Liver (tissue), 9 donors: ENCODE data around the gene CLOCK. TPM values are rescaled to one million over a fixed set of nuclear protein-coding genes. Genes with fewer than 3 reads are reported as not detected.

Experiments used
- DNase-seq: peaks from one replicate; pipeline ENCODE4 v3.0.0-alpha.2; 2017; ENCODE audit warnings: low spot score
- H3K27ac ChIP-seq, 2 donors: one replicate each; pipeline ENCODE4 v1.7.0; 2013; ENCODE audit warnings: inconsistent platforms in 2 of 2, low read length in 2 of 2, control low read depth in 1 of 2, low read depth in 1 of 2, mild to moderate bottlenecking in 1 of 2
- H3K27me3 ChIP-seq, 4 donors: one replicate each; pipeline versions ENCODE4 v1.6.1 to v1.7.0; 2013; ENCODE audit warnings: low read length in 3 of 4, inconsistent platforms in 1 of 4, mild to moderate bottlenecking in 1 of 4, moderate library complexity in 1 of 4; ENCODE audit not compliant: control insufficient read depth in 4 of 4, insufficient read depth in 4 of 4
- H3K36me3 ChIP-seq, 4 donors: one replicate each; pipeline versions ENCODE4 v1.6.1 to v1.7.0; 2013; ENCODE audit warnings: low read length in 3 of 4, mild to moderate bottlenecking in 3 of 4, low read depth in 1 of 4, moderate library complexity in 1 of 4; ENCODE audit not compliant: control insufficient read depth in 4 of 4, insufficient read depth in 3 of 4
- H3K4me1 ChIP-seq, 4 donors: one replicate each; pipeline versions ENCODE4 v1.6.1 to v1.7.0; 2013; ENCODE audit warnings: low read length in 3 of 4, mild to moderate bottlenecking in 3 of 4, moderate library complexity in 1 of 4; ENCODE audit not compliant: control insufficient read depth in 4 of 4, insufficient read depth in 4 of 4
- H3K4me3 ChIP-seq, 3 donors: one replicate each; pipeline versions ENCODE4 v1.6.1 to v1.7.0; 2013; ENCODE audit warnings: low read length in 3 of 3, control low read depth in 1 of 3, low read depth in 1 of 3, mild to moderate bottlenecking in 1 of 3
- H3K9ac ChIP-seq, 2 donors: one replicate each; pipeline ENCODE4 v1.7.0; 2013; ENCODE audit warnings: low read length in 2 of 2, mild to moderate bottlenecking in 2 of 2, moderate library complexity in 2 of 2, control low read depth in 1 of 2, low read depth in 1 of 2
- H3K9me3 ChIP-seq, 4 donors: one replicate each; pipeline versions ENCODE4 v1.6.1 to v1.7.0; 2013; ENCODE audit warnings: low read length in 3 of 4; ENCODE audit not compliant: control insufficient read depth in 4 of 4
- EGR1 ChIP-seq, 2 donors: IDR thresholded peaks; 2 replicates each; pipeline ENCODE4 v1.6.1; 2016 to 2018; ENCODE audit warnings: antibody characterized with exemption in 2 of 2, low read depth in 2 of 2
- FOXA1 ChIP-seq: IDR thresholded peaks from 2 replicates; pipeline ENCODE4 v1.6.1; 2016; ENCODE audit warnings: antibody characterized with exemption
- FOXA2 ChIP-seq: IDR thresholded peaks from 2 replicates; pipeline ENCODE4 v1.6.1; 2016; ENCODE audit warnings: antibody characterized with exemption
- GABPA ChIP-seq, 2 donors: IDR thresholded peaks in 1 of 2; conservative IDR thresholded peaks in 1 of 2; 2 replicates each; pipeline ENCODE4 v1.6.1; 2016; ENCODE audit warnings: antibody characterized with exemption in 2 of 2, mild to moderate bottlenecking in 1 of 2, moderate library complexity in 1 of 2
- HNF4A ChIP-seq, 2 donors: conservative IDR thresholded peaks; 2 replicates each; pipeline ENCODE4 v1.6.1; 2016; ENCODE audit warnings: antibody characterized with exemption in 2 of 2, mild to moderate bottlenecking in 2 of 2
- HNF4G ChIP-seq: IDR thresholded peaks from 2 replicates; pipeline ENCODE4 v1.6.1; 2016; ENCODE audit warnings: antibody characterized with exemption
- JUND ChIP-seq, 2 donors: IDR thresholded peaks; 2 replicates each; pipeline ENCODE4 v1.6.1; 2016; ENCODE audit warnings: antibody characterized with exemption in 2 of 2
- MAX ChIP-seq: IDR thresholded peaks from 2 replicates; pipeline ENCODE4 v1.6.1; 2016; ENCODE audit warnings: antibody characterized with exemption
- NR2F2 ChIP-seq: IDR thresholded peaks from 2 replicates; pipeline ENCODE4 v1.6.1; 2016; ENCODE audit warnings: antibody characterized with exemption
- RAD21 ChIP-seq, 2 donors: IDR thresholded peaks; 2 replicates each; pipeline ENCODE4 v1.6.1; 2016; ENCODE audit warnings: antibody characterized with exemption in 2 of 2, mild to moderate bottlenecking in 2 of 2
- RXRA ChIP-seq, 2 donors: IDR thresholded peaks; 2 replicates each; pipeline ENCODE4 v1.6.1; 2017 to 2018; ENCODE audit warnings: antibody characterized with exemption in 2 of 2, mild to moderate bottlenecking in 1 of 2
- SP1 ChIP-seq: IDR thresholded peaks from 2 replicates; pipeline ENCODE4 v1.6.1; 2018; ENCODE audit warnings: antibody characterized with exemption, mild to moderate bottlenecking
- TAF1 ChIP-seq: conservative IDR thresholded peaks from 2 replicates; pipeline ENCODE4 v1.6.1; 2016; ENCODE audit warnings: antibody characterized with exemption, mild to moderate bottlenecking
- YY1 ChIP-seq: IDR thresholded peaks from 2 replicates; pipeline ENCODE4 v1.6.1; 2016; ENCODE audit warnings: antibody characterized with exemption, mild to moderate bottlenecking
- WGBS: extraction: QIAGEN DNeasy Blood & Tissue Kit; methylation state at CpG from one replicate; pipeline ENCODE4 v1.1.7; 2013; 5-methylcytosine and 5-hydroxymethylcytosine counted together
- polyA plus RNA-seq, 2 donors: library from polyadenylated mRNA; stranded (reverse) in 1 of 2; unstranded in 1 of 2; fragments of 200-250 nt in 1 of 2; fragments of >200 nt in 1 of 2; fragmentation: Nextera tagmentation in 1 of 2; extraction: Ambion mirVana in 1 of 2; gene quantifications; one replicate each; pipeline versions ENCODE4 v1.2.1 to v1.2.3, GENCODE V29; 2013 to 2015
- total RNA-seq, 2 donors: library from RNA; depleted of rRNA; stranded (reverse); fragments of >200 nt; gene quantifications; one replicate each; pipeline ENCODE4 v1.2.3, GENCODE V29; 2014
- TF ChIP-seq, protein P1 (sequence below): IDR thresholded peaks from 2 replicates; pipeline ENCODE4 v1.6.1; 2016; ENCODE audit warnings: antibody characterized with exemption, mild to moderate bottlenecking
- TF ChIP-seq, protein P2 (sequence below): IDR thresholded peaks from 2 replicates; pipeline ENCODE4 v1.6.1; 2016; ENCODE audit warnings: antibody characterized with exemption
- TF ChIP-seq, protein P3 (sequence below): fragments of 150-350 bp; IDR thresholded peaks from 2 replicates; pipeline ENCODE4 v1.5.1; 2017; ENCODE audit warnings: improper control_type of control experiment, low read depth, low read length; ENCODE audit not compliant: missing input control
- TF ChIP-seq, protein P4 (sequence below): IDR thresholded peaks from 2 replicates; pipeline ENCODE4 v1.6.1; 2016; ENCODE audit warnings: antibody characterized with exemption
- donor health status: healthy.
- donor health status: healthy.
- donor health status: healthy.
- donor health status: healthy.
- donor health status: healthy.

CLOCK gene
- total and polyA plus RNA-seq, 4 donors = 5.1 to 19.4 (median 6.1) TPM

DNA sequence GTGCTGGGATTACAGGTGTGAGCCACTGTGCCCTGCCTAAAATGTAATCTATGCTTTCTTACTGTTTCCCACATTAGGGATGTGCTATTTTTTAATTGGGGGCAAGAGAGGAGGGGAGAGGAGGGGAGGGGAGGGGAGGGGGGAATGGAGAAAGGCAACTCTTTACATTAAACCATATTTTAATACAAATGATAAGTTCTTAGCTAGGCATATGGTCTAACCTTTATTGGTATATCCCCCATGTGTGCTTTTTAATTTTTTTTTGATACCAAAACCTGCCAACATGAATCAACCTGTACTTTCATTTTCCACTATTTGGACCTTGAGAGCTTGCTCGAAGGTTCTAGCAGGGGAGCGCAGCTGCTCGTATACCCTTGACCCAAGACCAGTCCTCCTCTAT lies 6.4 kb downstream of the CLOCK start:
- Histone ChIP-seq H3K27me3 (no peaks in the 10 kb centered on the region), H3K9ac (no peak overlapping the region), H3K27ac (no peak overlapping the region), H3K9me3 (no peaks in the 10 kb centered on the region), H3K4me1 (peaks cover 0 to 12% (median 5%) of the 10 kb centered on the region in 4 donors), H3K4me3 (no peak overlapping the region), H3K36me3 (no peaks in the 10 kb centered on the region)
- DNase-seq = no peak
- TF ChIP-seq MAX (no peak), HNF4G (no peak), FOXA2 (no peak), HNF4A (conservative IDR thresholded peaks at IDR 0.05) (no peak), TAF1 (no peak), EGR1 (IDR thresholded peaks at IDR 0.05; ENCODE audit: low read depth in 2 of 2) (no peak), RAD21 (IDR thresholded peaks at IDR 0.05) (no peak), NR2F2 (no peak), FOXA1 (no peak)
- TF ChIP-seq, protein P1, sequence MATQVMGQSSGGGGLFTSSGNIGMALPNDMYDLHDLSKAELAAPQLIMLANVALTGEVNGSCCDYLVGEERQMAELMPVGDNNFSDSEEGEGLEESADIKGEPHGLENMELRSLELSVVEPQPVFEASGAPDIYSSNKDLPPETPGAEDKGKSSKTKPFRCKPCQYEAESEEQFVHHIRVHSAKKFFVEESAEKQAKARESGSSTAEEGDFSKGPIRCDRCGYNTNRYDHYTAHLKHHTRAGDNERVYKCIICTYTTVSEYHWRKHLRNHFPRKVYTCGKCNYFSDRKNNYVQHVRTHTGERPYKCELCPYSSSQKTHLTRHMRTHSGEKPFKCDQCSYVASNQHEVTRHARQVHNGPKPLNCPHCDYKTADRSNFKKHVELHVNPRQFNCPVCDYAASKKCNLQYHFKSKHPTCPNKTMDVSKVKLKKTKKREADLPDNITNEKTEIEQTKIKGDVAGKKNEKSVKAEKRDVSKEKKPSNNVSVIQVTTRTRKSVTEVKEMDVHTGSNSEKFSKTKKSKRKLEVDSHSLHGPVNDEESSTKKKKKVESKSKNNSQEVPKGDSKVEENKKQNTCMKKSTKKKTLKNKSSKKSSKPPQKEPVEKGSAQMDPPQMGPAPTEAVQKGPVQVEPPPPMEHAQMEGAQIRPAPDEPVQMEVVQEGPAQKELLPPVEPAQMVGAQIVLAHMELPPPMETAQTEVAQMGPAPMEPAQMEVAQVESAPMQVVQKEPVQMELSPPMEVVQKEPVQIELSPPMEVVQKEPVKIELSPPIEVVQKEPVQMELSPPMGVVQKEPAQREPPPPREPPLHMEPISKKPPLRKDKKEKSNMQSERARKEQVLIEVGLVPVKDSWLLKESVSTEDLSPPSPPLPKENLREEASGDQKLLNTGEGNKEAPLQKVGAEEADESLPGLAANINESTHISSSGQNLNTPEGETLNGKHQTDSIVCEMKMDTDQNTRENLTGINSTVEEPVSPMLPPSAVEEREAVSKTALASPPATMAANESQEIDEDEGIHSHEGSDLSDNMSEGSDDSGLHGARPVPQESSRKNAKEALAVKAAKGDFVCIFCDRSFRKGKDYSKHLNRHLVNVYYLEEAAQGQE = no peak
- TF ChIP-seq, protein P2, sequence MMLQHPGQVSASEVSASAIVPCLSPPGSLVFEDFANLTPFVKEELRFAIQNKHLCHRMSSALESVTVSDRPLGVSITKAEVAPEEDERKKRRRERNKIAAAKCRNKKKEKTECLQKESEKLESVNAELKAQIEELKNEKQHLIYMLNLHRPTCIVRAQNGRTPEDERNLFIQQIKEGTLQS = no peak
- TF ChIP-seq, protein P3, sequence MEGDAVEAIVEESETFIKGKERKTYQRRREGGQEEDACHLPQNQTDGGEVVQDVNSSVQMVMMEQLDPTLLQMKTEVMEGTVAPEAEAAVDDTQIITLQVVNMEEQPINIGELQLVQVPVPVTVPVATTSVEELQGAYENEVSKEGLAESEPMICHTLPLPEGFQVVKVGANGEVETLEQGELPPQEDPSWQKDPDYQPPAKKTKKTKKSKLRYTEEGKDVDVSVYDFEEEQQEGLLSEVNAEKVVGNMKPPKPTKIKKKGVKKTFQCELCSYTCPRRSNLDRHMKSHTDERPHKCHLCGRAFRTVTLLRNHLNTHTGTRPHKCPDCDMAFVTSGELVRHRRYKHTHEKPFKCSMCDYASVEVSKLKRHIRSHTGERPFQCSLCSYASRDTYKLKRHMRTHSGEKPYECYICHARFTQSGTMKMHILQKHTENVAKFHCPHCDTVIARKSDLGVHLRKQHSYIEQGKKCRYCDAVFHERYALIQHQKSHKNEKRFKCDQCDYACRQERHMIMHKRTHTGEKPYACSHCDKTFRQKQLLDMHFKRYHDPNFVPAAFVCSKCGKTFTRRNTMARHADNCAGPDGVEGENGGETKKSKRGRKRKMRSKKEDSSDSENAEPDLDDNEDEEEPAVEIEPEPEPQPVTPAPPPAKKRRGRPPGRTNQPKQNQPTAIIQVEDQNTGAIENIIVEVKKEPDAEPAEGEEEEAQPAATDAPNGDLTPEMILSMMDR = no peak
- 96% methylated on average over 3 of the region's 3 CpGs for WGBS

DNA sequence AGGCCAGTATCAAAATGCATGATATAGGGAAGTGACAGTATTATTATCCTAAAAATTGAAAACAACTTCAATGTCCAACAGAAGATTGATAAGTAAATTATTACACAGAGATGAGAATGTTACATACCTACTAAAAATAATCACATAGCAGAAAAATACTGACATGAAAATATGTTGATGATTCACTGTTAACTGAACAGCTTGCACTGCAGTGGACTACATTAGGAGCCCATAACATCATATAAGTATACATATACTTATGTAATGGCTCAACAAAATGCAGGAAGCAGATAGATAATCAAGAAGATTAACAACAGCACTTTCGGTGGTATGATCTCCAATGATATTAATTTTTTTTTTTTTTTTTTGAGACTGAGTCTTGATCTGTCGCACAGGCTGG lies 7.1 kb downstream of the CLOCK start:
- H3K36me3 ChIP-seq = no peaks in the 10 kb centered on the region
- no peaks in the 10 kb centered on the region for H3K9me3 ChIP-seq
- H3K27me3 ChIP-seq = no peaks in the 10 kb centered on the region
- no peak overlapping the region for H3K9ac ChIP-seq
- peaks cover 0 to 5% (median 1%) of the 10 kb centered on the region in 4 donors for H3K4me1 ChIP-seq
- WGBS = 88% methylated on average over 2 of the region's 2 CpGs
- DNase-seq = no peak
- no peak for TF ChIP-seq TAF1
- TF ChIP-seq YY1 = no peak
- TF ChIP-seq FOXA1 = no peak
- no peak for TF ChIP-seq NR2F2
- no peak for TF ChIP-seq RAD21 (IDR thresholded peaks at IDR 0.05)
- no peak for TF ChIP-seq HNF4G
- TF ChIP-seq, protein P3 = no peak
- no peak for TF ChIP-seq JUND (IDR thresholded peaks at IDR 0.05)
- TF ChIP-seq EGR1 (IDR thresholded peaks at IDR 0.05; ENCODE audit: low read depth in 2 of 2) = no peak
- TF ChIP-seq, protein P4, sequence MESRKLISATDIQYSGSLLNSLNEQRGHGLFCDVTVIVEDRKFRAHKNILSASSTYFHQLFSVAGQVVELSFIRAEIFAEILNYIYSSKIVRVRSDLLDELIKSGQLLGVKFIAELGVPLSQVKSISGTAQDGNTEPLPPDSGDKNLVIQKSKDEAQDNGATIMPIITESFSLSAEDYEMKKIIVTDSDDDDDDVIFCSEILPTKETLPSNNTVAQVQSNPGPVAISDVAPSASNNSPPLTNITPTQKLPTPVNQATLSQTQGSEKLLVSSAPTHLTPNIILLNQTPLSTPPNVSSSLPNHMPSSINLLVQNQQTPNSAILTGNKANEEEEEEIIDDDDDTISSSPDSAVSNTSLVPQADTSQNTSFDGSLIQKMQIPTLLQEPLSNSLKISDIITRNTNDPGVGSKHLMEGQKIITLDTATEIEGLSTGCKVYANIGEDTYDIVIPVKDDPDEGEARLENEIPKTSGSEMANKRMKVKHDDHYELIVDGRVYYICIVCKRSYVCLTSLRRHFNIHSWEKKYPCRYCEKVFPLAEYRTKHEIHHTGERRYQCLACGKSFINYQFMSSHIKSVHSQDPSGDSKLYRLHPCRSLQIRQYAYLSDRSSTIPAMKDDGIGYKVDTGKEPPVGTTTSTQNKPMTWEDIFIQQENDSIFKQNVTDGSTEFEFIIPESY = no peak
- TF ChIP-seq MAX = no peak
- no peak for TF ChIP-seq RXRA (IDR thresholded peaks at IDR 0.05)
- TF ChIP-seq GABPA (IDR thresholded peaks at IDR 0.05 in 1 of 2, conservative IDR thresholded peaks at IDR 0.05 in 1 of 2) = no peak
- TF ChIP-seq SP1 = no peak
- TF ChIP-seq FOXA2 = no peak
- TF ChIP-seq, protein P1 = no peak
- no peak overlapping the region for H3K27ac ChIP-seq
- H3K4me3 ChIP-seq = no peak overlapping the region
